HepG2 (cell line): ENCODE measurements around the gene EFEMP2. TPM values are rescaled to one million over a fixed set of nuclear protein-coding genes. Genes with fewer than 3 reads are reported as not detected.
A peak's percentile ranks its signal among the peaks of the same experiment; 100 is the strongest.

ENCODE experiments used
- ATF7 ChIP-seq, 2 experiments: fragments of 450-650 bp in 1 of 2; sonication (generic) in 1 of 2; formaldehyde crosslinking in 1 of 2; IDR thresholded peaks; 2 replicates each; pipeline versions ENCODE4 v1.4.0 to v1.6.1; 2016 to 2020; ENCODE audit warnings: antibody characterized with exemption in 1 of 2, mild to moderate bottlenecking in 1 of 2, missing genetic modification reagents in 1 of 2
- BHLHE40 ChIP-seq: IDR thresholded peaks from 2 replicates; pipeline ENCODE4 v1.6.1; 2011; ENCODE audit warnings: low read length, improper control_type of control experiment
- BRD4 ChIP-seq: sonication (generic); formaldehyde crosslinking; IDR thresholded peaks from 2 replicates; pipeline ENCODE4 v1.4.0; 2020; ENCODE audit warnings: missing genetic modification reagents
- CENPBD1 ChIP-seq: sonication (generic); formaldehyde crosslinking; IDR thresholded peaks from 2 replicates; pipeline ENCODE4 v1.8.0; 2022; ENCODE audit warnings: missing genetic modification reagents, low read depth, mild to moderate bottlenecking, borderline replicate concordance
- CTCF ChIP-seq: sonication (generic); formaldehyde crosslinking; IDR thresholded peaks from 2 replicates; pipeline ENCODE4 v1.5.0; 2020; ENCODE audit warnings: mild to moderate bottlenecking, missing genetic modification reagents, moderate library complexity
- DPF2 ChIP-seq: sonication (generic); formaldehyde crosslinking; IDR thresholded peaks from 2 replicates; pipeline ENCODE4 v1.4.0; 2020; ENCODE audit warnings: mild to moderate bottlenecking, low read depth, missing genetic modification reagents, borderline replicate concordance
- HINFP ChIP-seq: sonication (generic); formaldehyde crosslinking; IDR thresholded peaks from 2 replicates; pipeline ENCODE4 v1.4.0; 2020; ENCODE audit warnings: low read depth, mild to moderate bottlenecking, missing genetic modification reagents
- HNF1A ChIP-seq, 2 experiments: sonication (generic) in 1 of 2; formaldehyde crosslinking in 1 of 2; IDR thresholded peaks; 2 replicates each; pipeline versions ENCODE4 v1.4.0 to v1.6.1; 2016 to 2020; ENCODE audit warnings: borderline replicate concordance in 1 of 2, low read depth in 1 of 2, mild to moderate bottlenecking in 1 of 2, missing genetic modification reagents in 1 of 2
- HNRNPUL1 ChIP-seq: fragments of 200-400 bp; formaldehyde crosslinking; IDR thresholded peaks from 2 replicates; pipeline ENCODE4 v1.6.1; 2017; ENCODE audit warnings: low read depth, mild to moderate bottlenecking, low read length, moderate library complexity
- KDM1A ChIP-seq: IDR thresholded peaks from 2 replicates; pipeline ENCODE4 v1.6.1; 2016; ENCODE audit warnings: missing compliant biosample characterization
- KLF13 ChIP-seq: sonication (generic); formaldehyde crosslinking; IDR thresholded peaks from 2 replicates; pipeline ENCODE4 v1.4.0; 2020; ENCODE audit warnings: mild to moderate bottlenecking, missing genetic modification reagents
- PCBP2 ChIP-seq: fragments of 200-400 bp; formaldehyde crosslinking; optimal IDR thresholded peaks from 2 replicates; pipeline ENCODE3; 2018; ENCODE audit warnings: low read length, low read depth; ENCODE audit not compliant: poor library complexity, severe bottlenecking
- ZMAT3 ChIP-seq: sonication (generic); formaldehyde crosslinking; conservative IDR thresholded peaks from 2 replicates; pipeline ENCODE4 v1.7.0; 2021; ENCODE audit warnings: missing genetic modification reagents
- ZNF569 ChIP-seq: sonication (generic); formaldehyde crosslinking; IDR thresholded peaks from 2 replicates; pipeline ENCODE4 v1.5.0; 2020; ENCODE audit warnings: mild to moderate bottlenecking, missing genetic modification reagents, moderate library complexity, borderline replicate concordance
- ZNF766 ChIP-seq: sonication (generic); formaldehyde crosslinking; IDR thresholded peaks from 2 replicates; pipeline ENCODE4 v1.5.0; 2020; ENCODE audit warnings: missing genetic modification reagents, borderline replicate concordance
- ZXDC ChIP-seq: sonication (generic); formaldehyde crosslinking; IDR thresholded peaks from 2 replicates; pipeline ENCODE4 v1.5.0; 2020; ENCODE audit warnings: mild to moderate bottlenecking, missing genetic modification reagents
- polyA plus RNA-seq, 8 experiments: library from polyadenylated mRNA; depleted of rRNA in 3 of 8; stranded (reverse) in 7 of 8; unstranded in 1 of 8; fragments of >200 nt; fragmentation: Illumina TruSeq in 4 of 8; extraction: Trizol in 4 of 8; gene quantifications; 2 replicates each; pipeline versions ENCODE4 v1.2.1 to v1.2.3, GENCODE V29; 2011 to 2016; ENCODE audit warnings: low read depth in 4 of 8, missing spikeins in 1 of 8, mixed read lengths in 1 of 8; ENCODE audit not compliant: insufficient read depth in 1 of 8
- total RNA-seq, 5 experiments: library from RNA; depleted of rRNA; stranded (reverse); fragments of >200 nt; fragmentation: Illumina TruSeq; extraction: Trizol; gene quantifications; 2 replicates each; pipeline ENCODE4 v1.2.3, GENCODE V29; 2016; ENCODE audit warnings: low read depth in 1 of 5

EFEMP2 gene
- total and polyA plus RNA-seq, 2 of the 13 experiments (the other 11 are each of a cell fraction or from before 2014, with no cell fraction given): 7.4 to 29.7 TPM

- TF ChIP-seq HNF1A (IDR thresholded peaks at IDR 0.05; ENCODE audit: low read depth) (no peak), HNF1A (CRISPR knock-in tag; IDR thresholded peaks at IDR 0.05; ENCODE audit: borderline replicate concordance) (0 out of 2 replicates have a peak, but pooled peaks have one; percentile 48), ZMAT3 (peak; percentile 88), CENPBD1 (CRISPR knock-in tag) (no peak), BHLHE40 (peak; percentile 85), KDM1A (no peak), HNRNPUL1 (no peak), CTCF (CRISPR knock-in tag) (no peak), DPF2 (CRISPR knock-in tag) (no peak), PCBP2 (no peak), ZXDC (peak; percentile 87; the same call in 1 of the 2 replicates), HINFP (CRISPR knock-in tag) (no peak), BRD4 (CRISPR knock-in tag) (no peak), KLF13 (CRISPR knock-in tag) (no peak), ZNF569 (no peak), ZNF766 (peak; percentile 85; the same call in 1 of the 2 replicates), ATF7 (IDR thresholded peaks at IDR 0.05) (no peak), ATF7 (CRISPR knock-in tag; IDR thresholded peaks at IDR 0.05) (no peak)
Measured at GRCh38 chr11:65890324-65891218, 18.0 kb upstream of the EFEMP2 start, which contains the start of gene CCDC85B (continued).
